ENCODE data around the gene TNS1.

Gene TNS1

DNA sequence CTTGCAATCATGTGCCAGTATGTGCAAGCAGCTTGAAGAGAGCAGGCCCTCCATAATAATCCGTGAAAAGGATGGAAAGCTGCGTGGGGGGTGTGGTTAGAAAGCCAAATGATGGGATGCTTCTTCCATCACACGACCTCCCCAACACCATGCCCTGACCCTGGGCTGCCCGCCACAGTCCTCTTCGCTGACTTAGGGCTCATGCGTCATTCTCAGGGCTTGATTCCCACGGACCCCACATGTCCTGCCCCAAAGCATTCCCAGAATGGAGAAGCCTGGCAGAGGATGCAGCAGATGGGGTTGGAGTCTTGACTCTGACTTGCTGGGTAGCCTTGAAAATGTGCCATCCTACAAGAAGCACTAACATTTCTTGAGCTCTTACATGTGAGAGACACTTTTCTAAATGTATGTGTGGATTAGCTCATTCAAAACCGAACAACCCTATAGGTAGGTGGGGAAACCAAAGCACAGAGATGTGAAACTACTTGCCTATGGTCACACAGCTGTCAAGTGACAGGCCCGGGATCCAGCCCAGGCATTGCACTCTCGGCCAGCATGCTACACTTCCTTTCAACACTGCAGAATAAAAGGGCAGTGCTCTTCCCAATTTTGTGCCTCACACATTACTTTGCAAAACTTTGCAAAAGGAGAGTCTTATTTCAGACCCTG, 3.7 kb downstream of the TNS1 start:
- DNase-seq, result no peak

DNA sequence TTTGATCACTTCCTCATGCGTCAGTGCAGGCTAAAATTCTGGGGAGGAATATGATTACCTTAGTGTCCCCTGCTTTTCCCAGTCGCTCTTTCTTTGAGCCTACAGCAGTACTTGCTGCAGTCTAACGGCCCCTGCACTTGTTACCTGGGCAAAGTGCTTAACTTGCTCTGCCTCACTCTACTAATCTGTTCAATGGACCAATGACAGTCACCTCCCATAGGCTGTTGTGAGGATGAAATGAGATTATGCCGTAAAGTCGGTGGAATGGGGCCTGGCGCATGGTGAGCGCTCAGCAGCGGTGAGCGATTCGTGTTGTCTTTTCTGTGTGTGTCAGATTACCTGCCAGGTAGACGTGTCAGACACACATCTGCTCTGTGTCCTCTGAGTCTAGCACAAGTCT, 5.3 kb downstream of the TNS1 start:
- no peak for DNase-seq

DNA sequence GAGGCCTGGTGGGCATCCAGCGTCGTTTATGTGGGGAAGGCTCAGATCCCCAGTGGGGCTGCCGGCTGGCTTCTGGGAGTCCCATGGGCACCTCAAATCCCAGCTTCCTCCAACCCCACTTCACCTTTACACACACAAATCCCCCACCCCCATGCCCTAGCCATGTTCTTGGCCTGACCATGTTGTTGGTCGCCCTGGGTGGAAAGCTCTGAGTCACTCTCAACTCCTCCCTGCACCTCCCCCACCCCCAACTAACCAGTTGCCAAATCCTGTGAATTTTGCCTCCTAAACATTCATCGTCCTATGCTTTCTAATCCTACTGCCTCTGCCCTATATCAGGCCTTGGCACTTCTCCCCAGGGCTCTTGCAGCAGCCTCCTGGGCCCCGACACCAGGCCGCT, 6.4 kb downstream of the TNS1 start:
- no peak for DNase-seq

DNA sequence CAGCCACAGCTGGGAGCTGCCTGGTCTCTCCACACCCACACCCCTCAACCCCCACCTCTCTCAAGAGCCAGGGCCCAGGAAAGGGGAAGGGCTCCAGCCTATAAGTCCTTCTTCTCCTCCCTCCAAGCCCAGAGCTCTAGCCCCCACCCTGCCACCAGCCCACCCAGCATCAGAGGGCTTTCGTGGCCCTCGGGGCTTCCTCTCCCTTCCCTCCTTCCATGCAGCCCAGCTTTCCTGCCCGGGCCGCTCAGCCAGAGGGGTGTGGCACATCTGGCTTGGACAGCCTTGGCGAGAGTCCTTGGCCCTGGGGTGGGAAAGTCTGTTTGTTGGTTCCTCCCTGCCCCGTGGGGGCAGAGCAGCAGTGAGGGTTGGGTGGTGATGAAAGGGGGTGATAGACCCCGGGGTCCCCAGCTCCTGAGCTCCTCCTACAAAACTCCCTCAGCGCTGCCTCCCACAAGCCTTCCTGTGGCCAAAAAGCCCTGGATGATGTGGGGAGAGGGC, 7.0 kb downstream of the TNS1 start:
- no peak for DNase-seq

DNA sequence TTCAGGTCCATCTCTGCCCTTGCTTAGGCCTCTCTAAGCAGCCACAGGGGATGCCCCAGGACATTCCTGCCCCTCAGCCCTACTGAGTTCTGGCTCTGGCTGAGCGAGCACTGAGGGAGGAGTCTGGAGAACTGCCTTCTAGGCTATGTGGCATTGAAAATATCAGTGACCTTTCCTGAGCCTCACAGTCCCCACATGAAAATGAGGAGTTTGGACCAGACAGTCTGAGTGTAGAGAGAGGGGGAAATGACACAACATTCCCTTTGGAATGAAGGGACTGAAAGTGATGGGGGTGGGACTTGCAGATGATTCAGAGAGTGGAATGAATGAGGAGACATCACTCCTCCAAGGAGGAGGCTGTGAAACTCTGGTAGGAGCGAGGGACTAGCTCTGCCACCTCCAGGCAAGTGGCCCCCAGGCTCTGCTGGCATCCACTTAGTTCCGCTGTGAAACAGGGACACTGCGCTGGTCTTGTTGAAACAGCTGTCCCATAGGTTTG, 8.0 kb downstream of the TNS1 start:
- DNase-seq, result no peak

DNA sequence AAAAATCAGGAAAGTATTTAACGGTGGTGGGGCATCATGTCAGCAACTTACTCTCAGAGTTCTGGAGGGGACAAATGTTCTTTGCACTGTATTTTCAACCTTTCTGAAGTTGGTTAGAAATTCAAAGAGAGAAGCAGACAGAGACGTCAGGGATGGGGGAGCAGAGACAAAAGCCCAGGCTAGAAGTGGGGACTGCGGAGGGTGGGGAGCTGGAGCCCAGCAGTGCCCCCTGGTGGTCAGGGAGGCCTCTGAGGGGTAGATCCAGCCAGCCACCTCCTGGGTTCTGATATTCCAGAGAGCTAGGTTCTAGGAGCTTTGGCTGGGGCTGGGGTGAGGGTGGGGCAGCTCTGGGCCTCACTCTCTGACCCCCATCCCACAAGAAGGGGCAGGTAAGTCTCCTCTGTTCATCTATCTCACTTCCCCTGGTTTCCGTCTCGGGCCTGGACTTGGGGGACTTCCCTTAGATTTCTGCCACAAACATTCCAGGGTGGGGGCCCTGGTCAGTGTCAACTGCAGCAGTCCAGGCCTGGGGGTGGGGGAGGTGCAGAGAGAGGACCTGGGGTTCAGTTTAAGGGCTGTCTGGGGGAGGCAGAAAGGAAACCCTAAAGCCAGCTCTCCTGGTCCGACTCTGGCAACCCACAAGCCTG, 8.9 kb downstream of the TNS1 start:
- no peak for DNase-seq

DNA sequence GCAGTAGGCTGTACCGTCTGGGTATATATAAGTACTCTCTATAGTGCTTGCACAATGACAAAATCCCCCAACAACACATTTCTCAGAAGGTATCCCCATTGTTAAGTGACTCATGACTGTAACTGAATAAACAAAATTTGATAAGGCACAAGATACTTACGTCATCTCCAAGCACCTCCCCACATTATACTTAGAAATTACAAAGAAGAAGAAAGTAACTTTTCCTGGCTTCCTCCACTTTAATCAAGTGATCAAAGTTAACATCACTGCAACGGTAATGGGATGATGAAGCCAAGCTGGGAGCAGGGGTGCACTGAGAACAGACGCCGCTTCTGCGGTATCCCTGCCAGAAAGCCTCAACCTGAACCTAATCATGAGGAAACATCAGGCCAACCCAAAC, 9.7 kb downstream of the TNS1 start:
- no peak for DNase-seq

DNA sequence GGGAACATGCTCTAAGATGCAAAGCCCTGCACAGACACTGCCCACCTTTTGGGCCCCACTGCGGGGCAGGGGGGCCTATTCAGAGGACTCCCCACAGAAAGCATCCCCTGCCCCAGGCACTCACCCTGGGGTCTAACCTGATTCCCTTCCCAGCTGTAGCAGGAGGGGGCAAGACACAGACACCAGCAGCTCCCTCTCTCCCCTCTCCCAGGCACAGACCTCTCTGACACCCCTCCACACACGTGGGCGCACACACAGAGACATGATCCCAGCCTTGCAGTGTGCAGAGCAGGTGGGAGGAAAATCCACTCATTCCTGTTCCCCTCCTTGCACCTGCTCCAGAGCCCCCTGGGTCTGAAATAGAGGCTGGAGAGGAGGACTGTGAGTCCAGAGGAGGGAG, 10.7 kb downstream of the TNS1 start:
- no peak for DNase-seq

DNA sequence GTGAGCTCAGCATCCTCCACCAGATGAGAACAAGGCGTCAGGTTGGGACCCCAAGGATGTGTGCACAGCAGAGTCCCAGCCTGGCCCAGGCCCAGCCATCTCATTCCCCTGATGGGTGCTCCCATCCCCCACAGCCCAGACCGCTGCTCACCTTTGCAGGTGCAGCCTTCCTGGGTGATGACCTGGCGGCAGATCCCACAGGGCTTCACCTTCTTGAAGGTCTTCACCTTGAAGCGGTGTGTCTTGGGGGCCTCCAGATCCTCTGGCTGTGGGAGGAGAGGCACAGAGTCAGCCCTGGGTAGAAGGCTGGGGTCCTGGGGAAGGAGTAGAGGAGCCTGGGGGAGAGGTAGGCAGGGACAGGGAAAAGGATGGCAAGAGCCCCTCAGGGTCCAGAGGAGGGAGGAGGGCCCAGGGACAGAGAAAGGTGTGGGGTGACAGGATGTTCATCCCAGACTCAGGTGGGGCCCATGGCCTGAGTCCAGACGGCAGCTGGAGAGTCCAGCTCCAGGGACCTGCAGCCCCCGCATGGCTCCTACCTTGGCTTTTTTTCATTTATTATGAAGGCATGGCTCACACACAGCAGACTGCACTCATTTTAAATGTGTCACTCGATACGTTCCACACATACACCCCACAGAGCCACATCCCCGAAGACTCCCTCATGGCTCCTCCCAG, 11.9 kb downstream of the TNS1 start:
- no peak for DNase-seq

DNA sequence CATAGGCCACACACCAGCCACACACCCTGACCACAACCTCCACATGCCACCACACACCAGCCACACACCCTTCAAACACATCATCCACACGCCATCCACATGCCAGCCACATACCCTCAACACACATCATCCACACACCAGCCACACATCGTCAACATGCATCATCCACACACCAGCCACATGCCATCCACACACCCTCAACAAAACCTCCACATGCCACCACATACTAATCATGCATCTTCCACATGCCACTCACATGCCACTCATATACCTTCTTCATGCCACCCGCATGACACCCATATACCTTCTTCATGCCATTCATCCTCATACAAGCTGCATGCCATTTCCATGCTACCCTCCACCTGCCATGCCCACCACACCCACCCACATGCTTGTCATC, 12.4 kb downstream of the TNS1 start:
- DNase-seq, result no peak

DNA sequence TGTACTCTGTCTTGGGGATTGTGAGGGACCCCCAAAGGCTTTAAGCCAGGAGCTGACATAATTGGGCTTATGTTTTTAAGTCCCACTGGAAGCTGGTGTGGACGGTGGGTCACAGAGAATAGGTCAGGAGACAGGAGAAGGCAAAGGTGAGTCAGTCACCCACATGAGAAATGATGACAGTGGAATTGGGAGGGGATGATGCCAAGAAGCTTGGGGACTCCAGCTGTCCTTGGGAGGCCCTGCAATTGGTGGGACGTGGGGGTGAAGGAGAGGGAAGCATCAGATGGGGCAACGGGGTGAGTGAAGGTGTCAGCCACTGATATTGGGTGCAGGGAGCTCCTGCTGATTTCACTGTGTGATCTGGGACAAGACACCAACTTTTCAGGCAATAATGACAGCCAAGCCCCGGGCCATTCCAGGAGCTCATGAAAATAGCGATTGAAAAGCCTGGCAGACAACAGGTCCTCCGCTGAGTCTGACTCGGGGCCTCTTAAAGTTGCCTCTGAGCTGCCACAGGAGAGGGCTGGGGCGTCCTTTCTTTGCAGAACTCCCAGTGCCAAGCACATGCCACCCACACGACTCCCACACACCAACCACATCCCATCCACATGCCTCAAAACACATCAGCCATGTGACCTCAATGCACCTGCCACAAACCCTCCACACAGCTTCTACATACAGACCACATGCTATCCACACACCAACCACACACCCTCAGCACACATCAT, 13.4 kb downstream of the TNS1 start:
- DNase-seq, result no peak

DNA sequence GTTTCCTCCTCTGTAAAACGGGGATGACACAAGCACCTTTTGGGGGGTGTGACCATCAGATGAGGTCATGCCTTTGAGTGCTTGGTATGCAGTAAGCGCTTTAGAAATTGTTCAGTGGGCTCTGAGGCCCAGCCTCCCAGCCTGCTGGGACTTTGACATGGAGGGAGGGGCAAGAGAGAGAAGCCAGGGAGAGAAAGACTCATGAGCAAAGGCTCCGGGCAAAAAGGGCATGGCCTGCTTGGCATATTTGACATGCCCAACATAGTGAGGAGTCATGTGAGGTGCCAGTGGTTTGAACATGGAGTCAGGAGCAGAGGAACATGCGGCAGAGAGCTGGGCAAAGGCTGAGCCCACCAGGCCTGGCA, 14.0 kb downstream of the TNS1 start:
- no peak for DNase-seq

DNA sequence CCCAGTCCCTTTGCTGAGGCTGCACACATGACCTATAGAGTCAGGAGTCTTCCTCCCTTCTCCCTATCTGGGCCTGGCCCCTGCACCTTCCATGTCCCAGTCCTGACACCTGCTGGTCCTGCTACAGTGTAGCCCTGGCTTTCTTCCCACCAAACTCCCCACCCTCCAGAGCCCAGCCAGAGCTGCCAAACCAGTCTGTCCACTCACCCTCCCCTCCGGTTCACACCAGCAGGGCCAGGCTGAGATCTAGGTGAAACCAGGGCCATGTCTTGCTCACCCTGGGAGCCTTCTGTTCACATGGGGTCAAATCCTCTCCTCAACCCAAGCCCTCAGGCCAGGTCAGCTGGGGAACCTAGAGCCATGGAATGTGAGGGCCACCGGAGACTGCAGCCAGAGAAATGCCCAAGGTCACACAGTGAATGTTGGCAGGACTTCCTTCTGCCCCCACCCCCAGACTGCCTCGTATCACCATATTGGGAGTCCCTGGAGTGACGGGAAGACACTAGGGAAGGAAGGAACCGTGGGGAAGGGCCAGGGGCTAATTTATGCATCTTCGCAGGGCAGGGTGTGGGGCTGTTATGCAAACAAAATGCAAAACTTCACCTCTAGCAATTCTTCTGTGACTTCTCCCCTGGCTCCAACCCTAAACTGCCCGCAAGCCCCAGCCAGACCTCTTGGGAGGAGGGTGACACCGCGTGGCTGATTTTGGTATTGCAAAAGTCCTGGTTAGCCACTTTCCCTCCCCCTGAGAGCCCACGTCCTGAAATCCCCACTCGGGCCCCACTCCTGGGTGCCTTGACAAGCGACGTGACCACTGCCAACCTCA, 14.6 kb downstream of the TNS1 start:
- no peak for DNase-seq

DNA sequence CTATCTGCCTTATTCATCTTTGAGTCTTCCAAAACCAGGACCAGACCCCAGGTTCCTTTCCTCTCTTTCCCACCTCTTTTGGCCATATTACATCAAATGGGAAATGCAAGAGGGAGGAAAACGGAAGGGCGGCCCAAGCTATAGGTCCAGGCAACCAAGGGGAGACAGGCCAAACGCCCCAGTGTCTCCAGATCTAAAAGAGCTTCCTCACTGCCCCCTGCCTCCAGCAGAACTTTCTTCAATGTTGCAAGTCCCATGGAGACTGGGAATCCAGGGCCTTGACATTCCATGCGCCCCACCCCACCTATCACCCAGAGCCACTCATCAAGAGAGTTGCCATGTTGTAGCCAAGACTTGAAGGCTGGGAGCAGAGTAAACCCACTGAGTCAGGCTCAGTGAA, 15.4 kb downstream of the TNS1 start:
- DNase-seq, result no peak

DNA sequence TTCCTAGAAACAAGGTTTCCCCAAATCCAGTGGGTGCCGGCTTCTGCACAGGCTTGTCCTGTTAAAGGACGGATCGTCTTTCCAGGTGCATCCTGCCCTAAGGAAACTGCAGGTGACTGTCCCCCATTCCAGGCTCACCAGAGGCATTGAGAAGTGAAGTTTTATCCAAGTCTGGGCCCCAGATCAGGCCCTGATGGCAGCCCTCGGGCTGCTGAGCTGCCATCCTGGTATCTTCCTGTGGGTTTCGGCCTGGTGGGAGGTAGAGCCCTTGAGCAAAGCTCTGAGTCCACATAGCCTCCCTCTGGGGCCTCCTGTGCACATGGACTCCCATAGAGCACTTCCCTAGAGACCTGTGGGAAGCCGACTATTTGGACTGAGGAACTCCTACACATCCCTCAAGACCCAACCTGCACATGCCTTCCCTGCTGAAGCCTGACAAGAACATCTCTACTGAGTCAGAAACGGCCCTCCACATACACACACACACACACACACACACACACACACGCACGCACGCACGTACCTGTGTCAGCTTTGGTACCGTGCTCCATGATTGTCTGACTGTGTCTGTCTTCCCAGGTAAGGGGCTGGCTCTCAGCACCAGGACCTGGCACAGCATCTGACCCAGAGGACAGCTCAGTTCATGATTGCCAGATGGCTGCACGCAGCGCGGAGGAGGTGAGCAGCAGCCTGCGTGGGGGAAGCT, 16.4 kb downstream of the TNS1 start:
- DNase-seq, result no peak

DNA sequence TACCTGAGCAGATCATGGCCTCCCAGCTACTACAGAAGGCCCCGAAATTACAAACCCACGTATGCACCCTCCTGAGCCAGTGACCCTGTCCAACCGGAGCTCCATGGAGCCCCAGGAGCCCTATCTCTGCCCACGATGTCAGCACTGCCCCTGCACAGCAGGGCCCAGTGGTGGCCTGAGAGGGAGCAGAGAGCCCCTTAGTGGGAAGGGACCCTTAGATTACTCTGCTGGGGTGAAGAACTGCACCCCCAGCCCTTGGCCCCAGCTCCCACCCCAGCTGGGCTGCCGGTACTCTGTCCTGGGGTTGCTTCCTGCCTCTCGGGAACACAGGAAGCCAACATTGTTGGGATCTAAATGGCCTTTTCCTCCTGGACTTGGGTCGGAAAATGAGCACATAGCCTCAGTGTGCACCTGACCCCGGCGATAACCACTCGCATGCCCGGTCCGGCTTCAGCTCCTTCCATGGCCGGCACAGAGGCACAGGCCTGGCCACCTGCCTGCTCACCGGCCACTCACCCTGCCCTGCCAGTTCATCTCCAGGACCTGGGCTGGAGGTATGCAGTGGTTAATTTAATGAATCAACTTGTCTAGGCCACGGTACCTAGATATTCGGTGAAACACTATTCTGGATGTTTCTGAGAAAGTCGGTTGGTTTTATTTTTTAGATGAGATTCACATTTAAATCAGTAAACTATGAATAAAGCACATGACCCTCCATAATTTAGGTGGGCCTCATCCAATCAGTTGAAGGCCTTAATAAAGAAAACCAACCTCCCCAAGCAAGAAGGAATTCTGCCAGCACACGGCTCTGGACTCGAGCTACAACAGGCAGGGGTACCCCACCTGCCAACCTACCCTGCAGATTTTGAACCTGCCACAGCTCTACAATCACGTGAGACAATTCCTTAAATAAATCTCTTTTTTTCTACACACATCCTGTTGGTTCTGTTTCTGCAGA, 19.2 kb downstream of the TNS1 start:
- DNase-seq, result no peak

DNA sequence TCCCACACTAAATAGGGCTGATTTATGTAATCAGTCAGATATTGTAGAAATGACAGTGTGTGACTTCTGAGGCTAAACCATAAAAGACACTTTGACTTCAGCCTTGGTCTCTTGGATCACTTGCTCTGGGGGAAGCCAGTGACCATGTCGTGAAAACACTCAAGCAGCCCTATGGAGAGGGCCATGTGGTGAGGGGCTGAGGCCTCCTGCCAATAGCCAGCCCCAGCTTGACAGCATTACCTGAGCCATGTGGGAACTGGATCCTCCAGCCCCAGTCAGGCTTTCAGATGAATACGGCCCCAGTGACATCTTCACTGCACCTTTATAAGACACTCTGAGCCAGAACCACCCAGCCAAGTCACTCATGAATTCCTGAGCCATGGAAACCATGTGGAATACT, 20.8 kb downstream of the TNS1 start:
- DNase-seq, result no peak

DNA sequence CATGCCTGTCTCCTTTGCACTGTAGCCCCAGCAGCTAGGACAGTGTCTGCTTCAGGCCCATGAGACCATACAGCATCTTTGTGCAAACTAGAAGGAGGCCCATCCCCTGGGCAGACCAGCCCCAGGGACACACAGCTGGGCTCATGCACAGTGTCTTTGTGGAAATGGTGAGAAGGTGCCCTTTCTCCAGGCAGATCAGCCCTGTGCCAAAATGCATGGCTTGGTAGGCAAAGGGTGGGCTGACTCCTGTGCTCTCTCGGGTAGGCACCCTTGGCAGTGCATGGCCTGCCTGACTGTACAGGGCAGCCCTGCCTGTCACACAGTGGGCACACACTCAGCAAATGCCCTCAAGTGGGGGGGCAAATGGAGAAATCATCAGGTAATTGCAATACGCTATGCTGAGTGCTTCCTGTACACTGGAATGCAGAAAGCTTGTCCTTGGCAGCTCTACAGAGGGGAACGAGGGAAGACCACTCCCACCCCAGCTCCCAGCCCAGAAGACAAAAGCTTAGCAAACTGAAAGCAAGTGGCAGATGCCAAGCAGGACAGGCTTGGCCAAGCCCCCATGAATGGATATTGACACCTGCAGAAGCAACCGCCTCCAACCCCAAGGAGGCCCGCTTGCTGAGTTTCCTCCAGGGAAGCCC, 21.6 kb downstream of the TNS1 start:
- no peak for DNase-seq

DNA sequence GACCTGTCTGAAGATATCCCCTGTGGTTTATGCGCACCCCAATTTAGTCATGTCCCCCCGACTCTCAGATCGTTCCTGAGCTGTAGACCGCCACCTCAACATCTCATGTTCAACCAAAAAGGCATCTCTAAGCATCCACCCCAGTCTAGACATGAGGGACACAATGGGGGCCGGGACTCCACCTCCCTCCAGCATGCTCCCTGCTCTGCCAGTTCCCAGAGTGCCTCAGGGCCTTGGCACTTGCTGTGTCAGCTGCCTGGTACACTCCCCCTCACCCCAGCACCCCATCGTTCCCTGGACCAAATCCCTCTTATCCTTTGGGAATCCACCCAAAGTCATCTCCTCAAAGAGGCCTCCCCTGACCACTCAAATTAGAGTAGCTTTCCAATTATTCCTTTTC, 22.2 kb downstream of the TNS1 start:
- DNase-seq, result no peak

DNA sequence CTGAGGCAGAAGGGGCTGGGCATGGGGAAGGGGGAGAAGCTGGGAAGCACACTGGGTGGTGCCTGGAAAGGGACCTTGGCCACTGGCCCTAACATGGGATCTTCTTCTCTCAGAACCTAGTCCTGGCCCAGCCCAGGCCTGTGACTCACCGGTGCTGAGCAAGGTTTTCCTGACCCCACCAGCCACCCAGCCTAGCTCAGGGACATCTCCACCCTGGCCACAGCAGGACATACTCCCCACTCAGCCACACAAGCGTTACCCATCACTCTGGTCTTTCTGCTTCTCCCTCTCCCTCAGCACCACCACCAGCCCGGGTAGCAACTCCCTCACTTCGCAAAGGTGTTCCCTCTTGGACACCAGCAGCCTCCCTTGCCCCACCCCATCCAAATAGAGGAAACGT, 22.8 kb downstream of the TNS1 start:
- DNase-seq, result no peak
